ENCODE measurements around the gene IQSEC1.

IQSEC1 gene

DNA sequence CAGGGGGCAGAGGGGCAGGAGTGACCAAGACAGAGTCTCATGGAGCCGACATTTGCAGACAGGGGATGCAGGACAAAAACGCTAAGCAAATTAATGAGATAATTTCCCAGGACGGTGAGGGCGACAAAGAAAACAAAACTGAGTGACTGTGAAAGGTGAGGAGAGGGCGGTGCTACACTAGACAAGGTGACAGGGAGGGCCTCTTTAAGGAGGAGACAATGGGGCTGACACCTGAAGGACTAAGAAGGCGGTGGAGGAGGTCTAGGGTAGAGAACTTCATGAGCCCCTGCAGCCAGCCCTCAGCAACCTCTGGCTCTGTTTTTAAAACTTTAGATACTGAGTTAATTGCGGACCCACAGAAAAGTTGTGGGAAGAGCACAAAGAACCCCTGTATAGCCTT, 41.6 kb downstream of the IQSEC1 start:
- TF ChIP-seq POLR2AphosphoS5 (IDR thresholded peaks at IDR 0.05; ENCODE audit: low read depth, low read length), result no peak
- no peak for TF ChIP-seq TAF1 (IDR thresholded peaks at IDR 0.05; ENCODE audit: borderline replicate concordance, low read depth, low read length)
- TF ChIP-seq POLR2A (IDR thresholded peaks at IDR 0.05; ENCODE audit: low read depth, low read length), result no peak
- no peak for FAIRE-seq
- no peak for DNase-seq (ENCODE audit: insufficient read length)

DNA sequence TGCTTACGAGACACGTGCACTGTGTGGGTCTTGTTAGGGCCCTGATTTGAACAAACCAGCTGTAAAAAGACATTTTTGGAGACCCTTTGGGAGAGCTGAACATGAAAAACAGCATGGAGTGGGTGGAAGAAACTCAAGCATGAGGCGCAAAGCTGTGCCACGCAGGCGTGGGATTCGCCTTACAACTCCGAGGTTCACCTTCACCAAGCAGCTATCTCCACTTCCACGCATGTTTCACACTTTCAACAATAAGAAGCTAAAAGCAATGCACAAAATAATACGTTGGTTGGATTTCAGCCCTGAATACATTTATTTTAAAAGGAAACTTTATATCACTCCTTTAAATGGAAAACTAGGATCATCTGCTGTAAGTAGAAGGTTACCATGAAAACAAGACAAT, 42.5 kb downstream of the IQSEC1 start:
- DNase-seq (ENCODE audit: insufficient read length) (no peak), FAIRE-seq (no peak)
- TF ChIP-seq TAF1 (IDR thresholded peaks at IDR 0.05; ENCODE audit: borderline replicate concordance, low read depth, low read length), result no peak
- TF ChIP-seq POLR2AphosphoS5 (IDR thresholded peaks at IDR 0.05; ENCODE audit: low read depth, low read length), result no peak
- TF ChIP-seq POLR2A (IDR thresholded peaks at IDR 0.05; ENCODE audit: low read depth, low read length), result no peak

DNA sequence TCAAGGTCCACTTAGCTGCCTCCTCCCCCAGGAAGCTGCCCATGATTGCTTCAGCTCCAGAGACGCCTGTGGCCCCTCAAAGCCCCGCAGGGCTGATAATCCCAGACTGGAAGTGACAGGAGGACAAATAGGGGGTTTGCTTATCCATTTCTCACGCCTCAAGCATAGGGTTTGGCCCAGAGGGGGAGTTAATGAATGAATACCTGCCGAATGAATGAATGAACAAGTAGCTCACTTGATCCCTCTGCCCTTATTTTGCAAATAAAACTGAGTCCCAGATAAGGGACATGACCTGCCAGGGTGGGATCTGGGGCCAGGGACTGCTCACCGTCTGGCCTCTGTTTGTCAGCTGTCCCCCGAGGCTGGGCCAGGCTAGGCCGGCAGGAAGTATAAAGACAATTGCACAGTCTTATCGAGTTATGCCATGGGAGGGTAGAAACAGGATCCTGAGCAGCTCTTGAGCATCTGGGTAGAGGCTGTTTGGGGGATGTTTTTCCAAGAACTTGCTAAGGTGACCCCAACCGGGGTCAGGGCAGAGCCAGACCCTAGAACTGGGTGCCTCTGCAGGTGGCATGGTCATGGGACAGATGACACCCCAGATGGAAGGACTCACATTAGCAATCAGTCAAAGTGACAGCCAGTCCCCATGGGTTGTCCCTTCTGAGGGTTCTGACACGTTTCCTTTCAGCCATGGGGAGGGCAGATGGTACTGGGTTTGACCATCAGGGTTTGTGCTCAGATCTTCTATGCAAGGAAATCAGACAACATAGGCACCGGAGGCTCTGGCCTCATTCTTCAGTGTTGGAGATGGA, 45.0 kb downstream of the IQSEC1 start:
- no peak for FAIRE-seq
- TF ChIP-seq TAF1 (IDR thresholded peaks at IDR 0.05; ENCODE audit: borderline replicate concordance, low read depth, low read length) (no peak), POLR2AphosphoS5 (IDR thresholded peaks at IDR 0.05; ENCODE audit: low read depth, low read length) (no peak), POLR2A (IDR thresholded peaks at IDR 0.05; ENCODE audit: low read depth, low read length) (no peak)
- no peak for DNase-seq (ENCODE audit: insufficient read length)

DNA sequence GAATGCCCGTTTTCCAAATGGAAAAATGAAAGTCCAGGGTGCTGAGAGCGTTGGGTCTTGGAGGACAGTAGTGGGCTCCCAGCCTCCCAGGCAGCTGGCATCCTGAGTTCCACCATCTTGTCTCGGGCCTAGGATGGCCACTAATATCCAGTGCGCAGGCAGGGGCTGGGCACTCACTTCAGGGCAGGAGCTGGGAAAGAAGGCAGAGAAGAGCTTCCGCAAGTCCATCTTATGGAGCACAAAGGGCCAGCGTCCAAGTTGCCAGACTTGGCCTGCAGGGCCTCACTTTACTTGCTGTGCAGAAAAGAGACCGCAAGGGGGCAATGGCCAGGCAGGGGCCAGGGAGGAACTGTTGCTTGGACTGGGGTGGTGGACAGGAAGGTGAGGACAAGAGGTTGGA, 46.1 kb downstream of the IQSEC1 start:
- FAIRE-seq (no peak), DNase-seq (ENCODE audit: insufficient read length) (no peak)
- no peak for TF ChIP-seq TAF1 (IDR thresholded peaks at IDR 0.05; ENCODE audit: borderline replicate concordance, low read depth, low read length)
- no peak for TF ChIP-seq POLR2A (IDR thresholded peaks at IDR 0.05; ENCODE audit: low read depth, low read length)
- TF ChIP-seq POLR2AphosphoS5 (IDR thresholded peaks at IDR 0.05; ENCODE audit: low read depth, low read length), result no peak

- FAIRE-seq (no peak), DNase-seq (ENCODE audit: insufficient read length) (no peak)
- TF ChIP-seq POLR2A (IDR thresholded peaks at IDR 0.05; ENCODE audit: low read depth, low read length) (no peak), TAF1 (IDR thresholded peaks at IDR 0.05; ENCODE audit: borderline replicate concordance, low read depth, low read length) (no peak), POLR2AphosphoS5 (IDR thresholded peaks at IDR 0.05; ENCODE audit: low read depth, low read length) (no peak)
These were observed 46.7 kb downstream of the IQSEC1 start for GRCh38 chr3:13026534-13026933.

DNA sequence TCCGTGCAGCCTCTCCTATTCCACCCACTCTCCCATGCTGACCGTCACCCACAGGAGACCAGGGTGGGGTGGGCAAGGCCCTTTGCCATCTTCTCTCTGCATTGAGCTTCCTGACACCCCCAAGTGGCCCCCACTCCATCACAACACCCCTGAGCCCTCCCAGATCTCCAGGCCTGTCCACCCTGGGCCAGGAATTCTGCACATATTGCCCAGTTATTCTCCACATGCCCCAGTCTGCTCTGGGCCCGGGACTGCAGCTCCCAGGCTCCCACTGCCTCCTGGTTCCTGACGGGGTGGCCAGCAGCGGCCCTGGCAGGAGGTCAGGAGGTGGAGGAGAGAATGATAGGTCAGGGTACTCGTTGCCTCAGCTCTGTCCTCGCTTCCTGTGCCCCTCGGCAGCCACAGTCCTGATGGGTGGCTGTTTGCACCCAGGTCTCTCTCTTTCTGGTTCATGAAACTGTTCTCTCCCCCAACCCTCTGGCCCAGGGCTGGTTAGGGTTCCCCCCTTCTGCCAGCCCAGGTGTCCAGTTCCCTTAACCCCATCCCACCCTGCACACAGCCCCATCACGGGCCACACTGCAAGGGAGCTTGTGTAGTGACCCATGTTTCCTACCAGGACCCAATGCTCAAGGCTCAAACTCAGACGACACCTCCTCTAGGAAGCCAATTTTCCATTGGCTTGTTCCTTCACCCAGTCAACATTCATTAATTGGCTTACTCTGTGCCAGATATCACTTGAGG, 47.3 kb downstream of the IQSEC1 start:
- FAIRE-seq, result no peak
- TF ChIP-seq POLR2AphosphoS5 (IDR thresholded peaks at IDR 0.05; ENCODE audit: low read depth, low read length), result no peak
- no peak for DNase-seq (ENCODE audit: insufficient read length)

DNA sequence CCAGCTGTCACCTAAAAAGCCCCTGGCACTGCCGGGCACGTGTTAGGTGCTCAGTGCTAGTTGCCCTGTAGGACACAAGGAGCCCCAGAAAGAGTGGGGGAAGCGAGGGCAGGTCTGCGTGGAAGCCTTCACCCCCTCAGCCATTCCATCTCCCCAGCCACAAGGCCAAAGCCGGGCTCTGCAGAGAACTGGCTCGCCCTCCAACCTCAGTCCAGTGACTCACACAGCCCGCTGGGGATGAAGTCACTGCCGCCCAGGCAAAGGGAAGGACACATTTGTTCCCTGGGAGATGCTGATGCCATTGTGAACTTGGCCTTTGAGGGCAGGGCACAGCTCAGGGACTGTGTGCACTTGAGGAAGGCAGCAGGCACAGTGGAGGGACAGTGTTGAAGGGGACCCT, 48.1 kb downstream of the IQSEC1 start:
- FAIRE-seq, result no peak
- TF ChIP-seq TAF1 (IDR thresholded peaks at IDR 0.05; ENCODE audit: borderline replicate concordance, low read depth, low read length) (no peak), POLR2A (IDR thresholded peaks at IDR 0.05; ENCODE audit: low read depth, low read length) (no peak), POLR2AphosphoS5 (IDR thresholded peaks at IDR 0.05; ENCODE audit: low read depth, low read length) (no peak)
- no peak for DNase-seq (ENCODE audit: insufficient read length)

GRCh38 chr3:13024765-13025065, 48.5 kb downstream of the IQSEC1 start:
- FAIRE-seq (no peak), DNase-seq (ENCODE audit: insufficient read length) (no peak)
- TF ChIP-seq POLR2AphosphoS5 (IDR thresholded peaks at IDR 0.05; ENCODE audit: low read depth, low read length), result no peak
- TF ChIP-seq POLR2A (IDR thresholded peaks at IDR 0.05; ENCODE audit: low read depth, low read length), result no peak
- no peak for TF ChIP-seq TAF1 (IDR thresholded peaks at IDR 0.05; ENCODE audit: borderline replicate concordance, low read depth, low read length)

GRCh38 chr3:13023971-13024764, 49.1 kb downstream of the IQSEC1 start:
- DNase-seq (ENCODE audit: insufficient read length) (no peak), FAIRE-seq (no peak)
- no peak for TF ChIP-seq TAF1 (IDR thresholded peaks at IDR 0.05; ENCODE audit: borderline replicate concordance, low read depth, low read length)
- no peak for TF ChIP-seq POLR2A (IDR thresholded peaks at IDR 0.05; ENCODE audit: low read depth, low read length)
- no peak for TF ChIP-seq POLR2AphosphoS5 (IDR thresholded peaks at IDR 0.05; ENCODE audit: low read depth, low read length)

- DNase-seq (ENCODE audit: insufficient read length), result no peak
- TF ChIP-seq POLR2A (IDR thresholded peaks at IDR 0.05; ENCODE audit: low read depth, low read length) (no peak), TAF1 (IDR thresholded peaks at IDR 0.05; ENCODE audit: borderline replicate concordance, low read depth, low read length) (no peak), POLR2AphosphoS5 (IDR thresholded peaks at IDR 0.05; ENCODE audit: low read depth, low read length) (no peak)
- FAIRE-seq, result no peak
These were observed 49.8 kb downstream of the IQSEC1 start for GRCh38 chr3:13023235-13023970.

Data from GM12892 (cell line).